Skin of body (tissue), 2 donors: ENCODE measurements around the gene SPPL2B. TPM values are rescaled to one million over a fixed set of nuclear protein-coding genes. Genes with fewer than 3 reads are reported as not detected.
"Not testable (repeated sequence)": the region's sequence is repeated elsewhere in the genome, so short reads cannot be mapped to it uniquely, and the experiment has no call there.

Experiments used
- DNase-seq: peaks from one replicate; lab custom pipeline; 2025; lab: John Stamatoyannopoulos, UW
- total RNA-seq: library from RNA; depleted of rRNA; stranded (reverse); fragments of >200 nt; gene quantifications from one replicate; pipeline ENCODE4 v1.2.3, GENCODE V29; 2014

The SPPL2B gene
- total RNA-seq, 1 donor from 2014 or later, result 23.6 TPM

GRCh38 chr19:2380567-2380966, 52.1 kb downstream of the SPPL2B start:
- no peak for DNase-seq

DNA sequence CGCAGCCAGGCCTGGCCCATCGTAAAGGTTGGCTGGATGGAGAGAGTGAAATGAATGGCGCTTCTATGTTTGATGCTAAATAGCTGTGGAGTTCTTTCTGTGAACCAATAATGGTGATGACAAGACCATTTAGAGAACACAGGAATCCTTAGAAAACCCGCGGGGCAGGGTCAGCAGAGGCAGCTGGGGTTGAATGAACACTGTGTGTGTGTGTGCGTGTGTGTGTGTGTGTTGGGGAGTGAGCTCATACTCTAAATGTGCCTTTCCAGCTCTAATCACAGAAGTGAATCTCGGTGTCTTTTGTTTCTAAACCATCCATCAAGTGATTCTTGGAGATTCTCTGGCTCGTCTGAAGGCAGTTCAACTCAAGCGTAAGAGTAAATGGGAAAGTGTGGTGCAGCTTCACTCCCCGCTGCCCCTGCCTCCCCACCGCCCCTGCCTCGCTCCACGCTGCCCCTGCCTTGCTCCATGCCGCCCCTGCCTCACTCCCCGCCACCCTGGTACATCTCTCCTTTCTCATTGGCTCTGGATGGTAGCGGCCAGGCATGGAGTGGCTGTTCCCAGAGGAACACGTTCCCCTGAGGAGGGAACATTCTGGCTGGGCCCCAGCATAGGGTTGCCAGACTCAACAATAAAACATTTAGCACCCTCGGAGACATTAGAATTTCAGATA, 52.8 kb downstream of the SPPL2B start:
- DNase-seq, result no peak

DNA sequence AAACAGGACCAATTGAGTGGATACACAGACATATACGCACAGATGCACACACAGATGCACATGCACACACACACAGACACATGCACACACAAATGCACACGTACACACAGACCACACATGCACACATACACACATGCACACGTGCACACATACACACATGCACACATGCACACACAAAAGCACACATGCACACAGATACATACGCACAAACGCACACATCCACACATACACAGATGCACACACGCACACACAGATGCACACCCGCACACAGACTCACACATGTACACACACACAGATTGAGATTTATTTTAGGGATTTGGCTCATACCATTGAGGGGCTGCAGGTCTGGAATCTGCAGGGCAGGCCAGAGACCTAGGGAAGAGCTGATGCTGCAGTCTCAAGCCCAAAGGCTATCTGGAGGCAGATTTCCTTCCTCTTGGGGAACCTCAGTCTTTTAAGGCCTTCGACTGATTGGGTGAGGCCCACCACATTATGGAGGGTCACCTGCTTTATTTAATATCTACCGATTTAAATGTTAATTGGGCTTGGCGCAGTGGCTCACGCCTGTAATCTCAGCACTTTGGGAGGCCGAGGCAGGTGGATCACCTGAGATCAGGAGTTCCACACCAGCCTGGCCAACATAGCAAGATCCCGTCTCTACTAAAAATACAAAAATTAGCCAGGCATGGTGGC, 54.2 kb downstream of the SPPL2B start:
- no peak for DNase-seq

DNA sequence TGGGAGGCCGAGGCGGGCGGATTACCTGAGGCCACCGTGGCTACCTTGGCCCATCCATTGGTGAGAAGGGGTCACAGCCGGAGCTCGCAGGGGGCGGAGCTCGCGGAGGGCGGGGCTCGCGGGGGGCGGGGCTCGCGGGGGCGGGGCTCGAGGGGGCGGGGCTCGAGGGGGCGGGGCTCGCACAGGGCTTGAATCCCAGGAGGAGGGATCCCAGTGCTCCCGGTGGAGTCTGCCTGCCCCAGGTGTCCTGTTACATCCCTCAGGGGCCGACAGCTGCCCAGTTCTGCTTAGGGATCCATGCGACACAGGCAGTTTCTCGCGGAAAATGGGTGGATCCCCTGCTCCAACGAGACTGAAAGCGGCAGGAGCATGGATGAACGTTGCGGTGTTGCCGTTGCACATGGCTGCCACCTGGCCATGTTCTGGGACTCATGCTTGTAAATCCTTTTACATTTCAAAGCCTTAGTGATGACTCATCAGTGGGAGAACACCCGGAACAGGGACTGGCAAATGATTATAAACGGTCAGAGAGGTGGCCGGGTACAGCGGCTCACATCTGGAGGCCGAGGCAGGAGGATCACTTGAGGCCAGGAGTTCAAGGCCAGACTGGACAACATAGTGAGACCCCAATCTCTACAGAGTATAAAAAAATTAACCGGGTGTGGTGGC, 56.7 kb downstream of the SPPL2B start:
- DNase-seq, result peak; percentile 10

- no peak for DNase-seq
Observed at GRCh38 chr19:2387367-2388288, 59.1 kb downstream of the SPPL2B start.

GRCh38 chr19:2389594-2389993, 61.1 kb downstream of the SPPL2B start:
- no peak for DNase-seq

- peak; percentile 72 for DNase-seq
Observed at GRCh38 chr19:2391118-2391725, 62.7 kb downstream of the SPPL2B start.

DNA sequence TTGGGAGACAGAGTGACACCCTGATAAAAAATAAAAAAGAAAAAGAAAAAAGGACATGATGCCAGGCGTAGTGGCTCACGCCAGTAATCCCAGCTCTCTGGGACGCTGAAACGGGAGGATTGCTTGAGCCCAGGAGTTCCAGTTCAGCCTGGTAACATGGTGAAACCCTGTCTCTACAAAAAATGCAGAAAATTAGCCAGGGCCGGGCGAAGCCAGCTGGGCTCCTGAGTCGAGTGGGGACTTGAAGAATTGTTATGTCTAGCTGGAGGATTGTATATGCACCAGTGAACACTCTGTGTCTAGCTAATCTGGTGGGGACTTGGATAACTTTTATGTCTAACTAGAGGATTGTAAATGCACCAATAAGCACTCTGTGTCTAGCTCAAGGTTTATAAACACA, 63.9 kb downstream of the SPPL2B start:
- DNase-seq, result no peak

- not testable (repeated sequence) for DNase-seq
Observed at GRCh38 chr19:2392899-2393298, 64.4 kb downstream of the SPPL2B start.

DNA sequence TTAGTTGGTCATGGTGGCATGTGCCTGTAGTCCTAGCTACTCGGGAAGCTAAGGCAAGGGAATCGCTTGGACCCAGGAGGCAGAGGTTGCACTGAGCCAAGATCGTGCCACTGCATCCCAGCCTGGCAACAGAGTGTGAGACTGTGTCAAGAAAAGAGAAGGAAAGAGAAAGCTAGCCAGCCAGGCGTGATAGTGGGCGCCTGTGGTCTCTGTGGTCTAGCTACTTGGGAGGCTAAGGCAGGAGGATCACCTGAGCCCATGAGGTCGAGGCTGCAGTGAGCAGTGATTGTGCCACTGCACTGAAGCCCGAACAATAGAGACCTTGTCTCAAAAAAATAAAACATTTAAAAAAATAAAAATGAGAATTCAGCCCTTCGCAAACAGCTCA, 65.6 kb downstream of the SPPL2B start:
- no peak for DNase-seq

- DNase-seq, result no peak
Observed at GRCh38 chr19:2394442-2395292, 66.2 kb downstream of the SPPL2B start.

DNA sequence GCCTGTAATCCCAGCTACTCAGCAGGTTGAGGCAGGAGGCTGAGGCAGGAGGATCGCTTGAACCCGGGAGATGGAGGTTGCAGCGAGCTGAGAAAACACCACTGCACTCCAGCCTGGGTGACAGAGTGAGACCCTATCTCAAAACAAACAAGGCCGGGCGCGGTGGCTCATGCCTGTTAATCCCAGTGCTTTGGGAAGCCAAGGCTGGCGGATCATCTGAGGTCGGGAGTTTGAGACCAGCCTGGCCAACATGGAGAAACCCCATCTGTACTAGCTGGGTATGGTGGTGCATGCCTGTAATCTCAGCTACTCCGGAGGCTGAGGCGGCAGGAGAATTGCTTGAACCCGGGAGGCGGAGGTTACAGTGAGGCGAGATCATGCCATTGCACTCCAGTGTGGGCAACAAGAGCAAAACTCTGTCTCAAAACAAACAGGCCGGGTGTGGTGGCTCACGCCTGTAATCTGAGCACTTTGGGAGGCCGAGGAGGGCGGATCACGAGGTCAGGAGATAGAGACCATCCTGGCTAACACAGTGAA, 66.9 kb downstream of the SPPL2B start:
- not testable (repeated sequence) for DNase-seq

DNA sequence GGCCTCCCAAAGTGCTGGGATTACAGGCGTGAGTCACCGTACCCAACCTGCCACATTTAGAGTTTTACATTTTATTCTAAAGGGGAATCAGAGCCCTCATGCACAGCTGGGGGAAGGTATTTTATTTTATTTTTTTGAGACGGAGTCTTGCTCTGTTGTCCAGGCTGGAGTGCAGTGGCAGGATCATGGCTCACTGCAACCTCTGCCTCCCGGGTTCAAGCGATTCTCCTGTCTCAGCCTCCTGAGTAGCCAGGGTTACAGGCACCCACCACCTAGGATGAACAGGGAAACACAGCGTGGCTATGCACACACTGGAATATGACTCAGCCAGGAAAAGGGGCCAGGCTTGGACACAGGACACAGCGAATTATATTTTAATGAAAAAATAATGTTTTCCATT, 68.7 kb downstream of the SPPL2B start:
- not testable (repeated sequence) for DNase-seq

- no peak for DNase-seq
Observed at GRCh38 chr19:2398735-2399305, 70.3 kb downstream of the SPPL2B start.

DNA sequence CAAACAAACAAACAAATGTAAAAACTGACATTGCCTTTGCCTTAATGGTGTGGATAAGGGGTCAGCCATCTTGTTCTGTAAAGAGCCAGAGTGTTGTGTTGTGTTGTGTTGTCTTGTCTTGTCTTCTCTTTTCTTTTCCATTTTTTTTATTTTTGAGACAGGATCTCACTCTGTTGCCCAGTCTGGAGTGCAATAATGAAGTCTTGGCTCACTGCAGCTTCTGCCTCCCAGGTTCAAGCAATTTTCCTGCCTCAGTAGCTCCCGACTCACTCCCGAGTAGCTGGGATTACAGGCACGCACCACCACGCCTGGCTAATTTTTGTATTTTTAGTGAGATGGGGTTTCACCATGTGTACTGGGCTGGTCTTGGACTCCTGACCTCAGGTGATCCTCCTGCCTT, 71.1 kb downstream of the SPPL2B start:
- DNase-seq, result no peak
